HEK293 (cell line): Measurements from ENCODE around the gene ITPRIPL1.

ENCODE experiments used
- CTCF ChIA-PET: fragments of 350-600 bp; formaldehyde crosslinking; extraction: SDS; loops from one replicate; lab custom pipeline; 2021; ENCODE audit warnings: antibody characterized with exemption; lab: Yijun Ruan, JAX
- POLR2A ChIA-PET: fragments of 300-600 bp; formaldehyde crosslinking; extraction: SDS; loops from one replicate; lab custom pipeline; 2020; ENCODE audit warnings: antibody characterized with exemption, inconsistent platforms; lab: Yijun Ruan, JAX
- H3K27ac ChIP-seq: fragments of 200-500 bp; sonication (Bioruptor generic); 2 replicates; pipeline ENCODE4 v1.5.1; 2014; ENCODE audit warnings: low read depth, low read length, control low read depth, inconsistent platforms; ENCODE audit errors: extremely low read depth
- H3K36me3 ChIP-seq, 2 experiments: fragments of 200-500 bp in 1 of 2; sonication (Bioruptor generic) in 1 of 2; 1 replicate in 1 of 2; 2 replicates in 1 of 2; pipeline ENCODE4 v1.5.1; 2014 to 2017; ENCODE audit warnings: inconsistent platforms in 2 of 2, low read length in 2 of 2; ENCODE audit not compliant: control insufficient read depth in 2 of 2, insufficient read depth in 1 of 2
- H3K4me1 ChIP-seq: fragments of 200-500 bp; sonication (Bioruptor generic); 2 replicates; pipeline ENCODE4 v1.5.1; 2014; ENCODE audit warnings: mild to moderate bottlenecking, low read length, inconsistent platforms; ENCODE audit not compliant: control insufficient read depth, insufficient read depth
- H3K4me3 ChIP-seq: 2 replicates; pipeline ENCODE4 v1.5.1; 2011; ENCODE audit warnings: low read depth, mild to moderate bottlenecking, control low read depth, low read length, moderate library complexity
- H3K9me3 ChIP-seq: fragments of 200-500 bp; sonication (Bioruptor generic); 2 replicates; pipeline ENCODE4 v1.5.1; 2014; ENCODE audit warnings: low read depth, low read length, inconsistent platforms; ENCODE audit not compliant: control insufficient read depth, insufficient read depth
- BCL11B ChIP-seq: fragments of 450-650 bp; formaldehyde crosslinking; IDR thresholded peaks from 2 replicates; pipeline ENCODE4 v1.5.1; 2016; ENCODE audit warnings: low read depth, missing biosample characterization, missing genetic modification characterization
- HOXA7 ChIP-seq: sonication (generic); formaldehyde crosslinking; IDR thresholded peaks from 2 replicates; pipeline ENCODE4 v1.8.1; 2022; ENCODE audit warnings: missing genetic modification reagents, borderline replicate concordance
- KLF9 ChIP-seq: fragments of 450-650 bp; formaldehyde crosslinking; IDR thresholded peaks from 2 replicates; pipeline ENCODE4 v1.5.1; 2016; ENCODE audit warnings: missing biosample characterization, missing genetic modification characterization, low read depth
- SALL2 ChIP-seq: fragments of 450-650 bp; formaldehyde crosslinking; IDR thresholded peaks from 2 replicates; pipeline ENCODE4 v1.5.0; 2017; ENCODE audit warnings: missing biosample characterization, mild to moderate bottlenecking, missing genetic modification characterization, borderline replicate concordance
- ZBTB21 ChIP-seq: fragments of 450-650 bp; formaldehyde crosslinking; IDR thresholded peaks from 2 replicates; pipeline ENCODE4 v1.5.1; 2017; ENCODE audit warnings: missing biosample characterization, missing genetic modification characterization
- ZEB2 ChIP-seq: fragments of 450-650 bp; formaldehyde crosslinking; IDR thresholded peaks from 2 replicates; pipeline ENCODE4 v1.5.1; 2016; ENCODE audit warnings: missing biosample characterization, missing genetic modification characterization
- ZFP41 ChIP-seq: fragments of 450-650 bp; formaldehyde crosslinking; IDR thresholded peaks from 2 replicates; pipeline ENCODE4 v1.5.1; 2016; ENCODE audit warnings: missing biosample characterization, missing genetic modification characterization, borderline replicate concordance
- ZNF302 ChIP-seq: fragments of 450-650 bp; formaldehyde crosslinking; IDR thresholded peaks from 2 replicates; pipeline ENCODE4 v1.5.1; 2016; ENCODE audit warnings: missing biosample characterization, missing genetic modification characterization, low read depth
- ZNF341 ChIP-seq: fragments of 450-650 bp; formaldehyde crosslinking; IDR thresholded peaks from 2 replicates; pipeline ENCODE4; 2016; ENCODE audit warnings: low read depth, missing biosample characterization, missing genetic modification characterization
- ZNF350 ChIP-seq: fragments of 450-650 bp; formaldehyde crosslinking; IDR thresholded peaks from 2 replicates; pipeline ENCODE4 v1.5.0; 2017; ENCODE audit warnings: missing biosample characterization, mild to moderate bottlenecking, missing genetic modification characterization
- ZNF391 ChIP-seq: fragments of 450-650 bp; formaldehyde crosslinking; IDR thresholded peaks from 2 replicates; pipeline ENCODE4 v1.5.1; 2016; ENCODE audit warnings: low read depth, missing biosample characterization, missing genetic modification characterization, borderline replicate concordance
- ZNF555 ChIP-seq: fragments of 450-650 bp; formaldehyde crosslinking; conservative IDR thresholded peaks from 2 replicates; pipeline ENCODE4 v1.5.1; 2017; ENCODE audit warnings: missing biosample characterization, mild to moderate bottlenecking, missing genetic modification characterization, inconsistent platforms
- ZNF558 ChIP-seq: fragments of 450-650 bp; formaldehyde crosslinking; IDR thresholded peaks from 2 replicates; pipeline ENCODE4 v1.5.1; 2016; ENCODE audit warnings: missing biosample characterization, missing genetic modification characterization
- ZNF560 ChIP-seq: fragments of 450-650 bp; formaldehyde crosslinking; IDR thresholded peaks from 2 replicates; pipeline ENCODE4 v1.5.1; 2017; ENCODE audit warnings: missing biosample characterization, missing genetic modification characterization, borderline replicate concordance
- ZNF677 ChIP-seq: fragments of 450-650 bp; IDR thresholded peaks from 2 replicates; pipeline ENCODE4 v1.5.0; 2018; ENCODE audit warnings: missing biosample characterization, mild to moderate bottlenecking, missing genetic modification characterization, moderate library complexity
- ZNF707 ChIP-seq: fragments of 450-650 bp; formaldehyde crosslinking; IDR thresholded peaks from 2 replicates; pipeline ENCODE4 v1.5.1; 2016; ENCODE audit warnings: missing biosample characterization, missing genetic modification characterization
- ZNF837 ChIP-seq: fragments of 450-650 bp; formaldehyde crosslinking; IDR thresholded peaks from 2 replicates; pipeline ENCODE4 v1.5.1; 2016; ENCODE audit warnings: missing biosample characterization, missing genetic modification characterization
- ZSCAN23 ChIP-seq: fragments of 450-650 bp; formaldehyde crosslinking; IDR thresholded peaks from 2 replicates; pipeline ENCODE4 v1.5.1; 2016; ENCODE audit warnings: missing biosample characterization, missing genetic modification characterization
- TF ChIP-seq, protein P1 (sequence below): fragments of 450-650 bp; formaldehyde crosslinking; IDR thresholded peaks from 2 replicates; pipeline ENCODE4 v1.5.1; 2017; ENCODE audit warnings: missing biosample characterization, missing genetic modification characterization
- TF ChIP-seq, protein P2 (sequence below): fragments of 450-650 bp; formaldehyde crosslinking; conservative IDR thresholded peaks from 2 replicates; pipeline ENCODE4 v1.5.1; 2016; ENCODE audit warnings: low read depth, missing biosample characterization, missing genetic modification characterization
- TF ChIP-seq, protein P3 (sequence below): fragments of 450-650 bp; formaldehyde crosslinking; IDR thresholded peaks from 2 replicates; pipeline ENCODE4 v1.5.1; 2016; ENCODE audit warnings: missing biosample characterization, missing genetic modification characterization
- TF ChIP-seq, protein P4 (sequence below): fragments of 450-650 bp; formaldehyde crosslinking; IDR thresholded peaks from 2 replicates; pipeline ENCODE4 v1.5.1; 2017; ENCODE audit warnings: missing biosample characterization, missing genetic modification characterization

ITPRIPL1 gene

DNA sequence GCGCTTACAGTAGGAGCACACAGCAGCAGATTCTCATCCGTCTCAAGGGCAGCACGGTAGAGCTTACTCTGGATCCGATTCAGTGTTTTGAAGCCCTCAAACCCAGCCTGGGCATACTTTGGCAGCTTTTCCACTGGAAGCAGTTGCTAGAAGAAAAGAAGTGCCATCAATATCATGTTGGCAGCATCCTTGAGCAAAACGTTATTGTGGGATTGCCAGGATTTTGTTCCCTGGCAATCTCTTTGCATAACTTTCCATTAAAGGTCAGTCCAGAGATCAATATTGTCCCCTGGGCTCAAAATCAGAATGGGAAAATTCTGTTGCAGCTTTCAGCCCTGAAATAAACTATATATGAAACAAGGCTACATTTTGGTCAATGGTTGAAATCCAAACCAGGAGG lies 28.2 kb upstream of the ITPRIPL1 start:
- CTCF ChIA-PET = interaction anchor here (0.6 kb wide), 1 partner anchor 81 kb away, joined by 6 read pairs; no protein-coding TSS in a partner anchor
- Histone ChIP-seq H3K9me3 (no peaks in the 10 kb centered on the region), H3K36me3 (peaks cover 96 to 98% of the 10 kb centered on the region in 2 experiments), H3K27ac (no peak overlapping the region), H3K4me3 (no peak overlapping the region), H3K4me1 (no peaks in the 10 kb centered on the region)
- TF ChIP-seq ZNF341 (no peak), ZNF837 (tag by site-specific recombination) (no peak), ZEB2 (no peak), ZNF560 (no peak), ZNF677 (tag by site-specific recombination) (no peak), ZNF555 (tag by site-specific recombination) (no peak)
- TF ChIP-seq, protein P1, sequence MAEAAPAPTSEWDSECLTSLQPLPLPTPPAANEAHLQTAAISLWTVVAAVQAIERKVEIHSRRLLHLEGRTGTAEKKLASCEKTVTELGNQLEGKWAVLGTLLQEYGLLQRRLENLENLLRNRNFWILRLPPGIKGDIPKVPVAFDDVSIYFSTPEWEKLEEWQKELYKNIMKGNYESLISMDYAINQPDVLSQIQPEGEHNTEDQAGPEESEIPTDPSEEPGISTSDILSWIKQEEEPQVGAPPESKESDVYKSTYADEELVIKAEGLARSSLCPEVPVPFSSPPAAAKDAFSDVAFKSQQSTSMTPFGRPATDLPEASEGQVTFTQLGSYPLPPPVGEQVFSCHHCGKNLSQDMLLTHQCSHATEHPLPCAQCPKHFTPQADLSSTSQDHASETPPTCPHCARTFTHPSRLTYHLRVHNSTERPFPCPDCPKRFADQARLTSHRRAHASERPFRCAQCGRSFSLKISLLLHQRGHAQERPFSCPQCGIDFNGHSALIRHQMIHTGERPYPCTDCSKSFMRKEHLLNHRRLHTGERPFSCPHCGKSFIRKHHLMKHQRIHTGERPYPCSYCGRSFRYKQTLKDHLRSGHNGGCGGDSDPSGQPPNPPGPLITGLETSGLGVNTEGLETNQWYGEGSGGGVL (tag by site-specific recombination) = no peak
- TF ChIP-seq, protein P2, sequence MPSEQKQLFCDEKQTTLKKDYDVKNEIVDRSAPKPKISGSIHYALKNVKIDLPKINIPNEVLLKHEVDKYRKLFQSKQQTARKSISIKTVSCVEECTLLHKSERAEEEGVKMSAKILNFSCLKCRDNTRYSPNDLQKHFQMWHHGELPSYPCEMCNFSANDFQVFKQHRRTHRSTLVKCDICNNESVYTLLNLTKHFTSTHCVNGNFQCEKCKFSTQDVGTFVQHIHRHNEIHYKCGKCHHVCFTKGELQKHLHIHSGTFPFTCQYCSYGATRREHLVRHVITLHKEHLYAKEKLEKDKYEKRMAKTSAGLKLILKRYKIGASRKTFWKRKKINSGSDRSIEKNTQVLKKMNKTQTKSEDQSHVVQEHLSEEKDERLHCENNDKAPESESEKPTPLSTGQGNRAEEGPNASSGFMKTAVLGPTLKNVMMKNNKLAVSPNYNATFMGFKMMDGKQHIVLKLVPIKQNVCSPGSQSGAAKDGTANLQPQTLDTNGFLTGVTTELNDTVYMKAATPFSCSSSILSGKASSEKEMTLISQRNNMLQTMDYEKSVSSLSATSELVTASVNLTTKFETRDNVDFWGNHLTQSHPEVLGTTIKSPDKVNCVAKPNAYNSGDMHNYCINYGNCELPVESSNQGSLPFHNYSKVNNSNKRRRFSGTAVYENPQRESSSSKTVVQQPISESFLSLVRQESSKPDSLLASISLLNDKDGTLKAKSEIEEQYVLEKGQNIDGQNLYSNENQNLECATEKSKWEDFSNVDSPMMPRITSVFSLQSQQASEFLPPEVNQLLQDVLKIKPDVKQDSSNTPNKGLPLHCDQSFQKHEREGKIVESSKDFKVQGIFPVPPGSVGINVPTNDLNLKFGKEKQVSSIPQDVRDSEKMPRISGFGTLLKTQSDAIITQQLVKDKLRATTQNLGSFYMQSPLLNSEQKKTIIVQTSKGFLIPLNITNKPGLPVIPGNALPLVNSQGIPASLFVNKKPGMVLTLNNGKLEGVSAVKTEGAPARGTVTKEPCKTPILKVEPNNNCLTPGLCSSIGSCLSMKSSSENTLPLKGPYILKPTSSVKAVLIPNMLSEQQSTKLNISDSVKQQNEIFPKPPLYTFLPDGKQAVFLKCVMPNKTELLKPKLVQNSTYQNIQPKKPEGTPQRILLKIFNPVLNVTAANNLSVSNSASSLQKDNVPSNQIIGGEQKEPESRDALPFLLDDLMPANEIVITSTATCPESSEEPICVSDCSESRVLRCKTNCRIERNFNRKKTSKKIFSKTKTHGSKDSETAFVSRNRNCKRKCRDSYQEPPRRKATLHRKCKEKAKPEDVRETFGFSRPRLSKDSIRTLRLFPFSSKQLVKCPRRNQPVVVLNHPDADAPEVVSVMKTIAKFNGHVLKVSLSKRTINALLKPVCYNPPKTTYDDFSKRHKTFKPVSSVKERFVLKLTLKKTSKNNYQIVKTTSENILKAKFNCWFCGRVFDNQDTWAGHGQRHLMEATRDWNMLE = no peak
- TF ChIP-seq, protein P3, sequence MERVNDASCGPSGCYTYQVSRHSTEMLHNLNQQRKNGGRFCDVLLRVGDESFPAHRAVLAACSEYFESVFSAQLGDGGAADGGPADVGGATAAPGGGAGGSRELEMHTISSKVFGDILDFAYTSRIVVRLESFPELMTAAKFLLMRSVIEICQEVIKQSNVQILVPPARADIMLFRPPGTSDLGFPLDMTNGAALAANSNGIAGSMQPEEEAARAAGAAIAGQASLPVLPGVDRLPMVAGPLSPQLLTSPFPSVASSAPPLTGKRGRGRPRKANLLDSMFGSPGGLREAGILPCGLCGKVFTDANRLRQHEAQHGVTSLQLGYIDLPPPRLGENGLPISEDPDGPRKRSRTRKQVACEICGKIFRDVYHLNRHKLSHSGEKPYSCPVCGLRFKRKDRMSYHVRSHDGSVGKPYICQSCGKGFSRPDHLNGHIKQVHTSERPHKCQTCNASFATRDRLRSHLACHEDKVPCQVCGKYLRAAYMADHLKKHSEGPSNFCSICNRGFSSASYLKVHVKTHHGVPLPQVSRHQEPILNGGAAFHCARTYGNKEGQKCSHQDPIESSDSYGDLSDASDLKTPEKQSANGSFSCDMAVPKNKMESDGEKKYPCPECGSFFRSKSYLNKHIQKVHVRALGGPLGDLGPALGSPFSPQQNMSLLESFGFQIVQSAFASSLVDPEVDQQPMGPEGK (tag by site-specific recombination) = no peak
- POLR2A ChIA-PET = no interaction called here

DNA sequence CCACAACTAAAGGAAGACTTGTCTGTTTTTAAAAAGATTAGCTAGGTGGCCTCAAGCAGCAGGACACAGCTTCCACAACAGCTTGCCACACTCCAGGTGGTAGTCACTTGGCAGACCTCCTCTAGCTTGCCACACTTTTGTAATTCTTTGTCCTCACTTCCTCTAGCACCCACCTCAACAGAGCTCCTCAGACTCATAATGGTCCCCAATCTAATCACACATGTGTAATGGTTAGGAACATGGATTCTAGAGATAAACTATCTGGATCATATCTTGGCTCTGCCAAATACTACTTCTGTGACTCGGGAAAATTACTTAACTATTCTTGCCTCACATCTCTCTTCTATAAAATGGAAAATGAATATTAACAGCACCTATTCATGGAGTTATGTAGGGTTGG lies 23.3 kb upstream of the ITPRIPL1 start:
- Histone ChIP-seq H3K9me3 (no peaks in the 10 kb centered on the region), H3K36me3 (peaks cover 59 to 77% of the 10 kb centered on the region in 2 experiments), H3K4me1 (0 out of 2 replicates have a peak, but pooled peaks cover 2% of the 10 kb centered on the region), H3K27ac (no peak overlapping the region), H3K4me3 (no peak overlapping the region)
- TF ChIP-seq ZSCAN23 (tag by site-specific recombination) = no peak
- no peak for TF ChIP-seq ZNF350 (tag by site-specific recombination)
- no peak for TF ChIP-seq KLF9 (tag by site-specific recombination)
- TF ChIP-seq, protein P4, sequence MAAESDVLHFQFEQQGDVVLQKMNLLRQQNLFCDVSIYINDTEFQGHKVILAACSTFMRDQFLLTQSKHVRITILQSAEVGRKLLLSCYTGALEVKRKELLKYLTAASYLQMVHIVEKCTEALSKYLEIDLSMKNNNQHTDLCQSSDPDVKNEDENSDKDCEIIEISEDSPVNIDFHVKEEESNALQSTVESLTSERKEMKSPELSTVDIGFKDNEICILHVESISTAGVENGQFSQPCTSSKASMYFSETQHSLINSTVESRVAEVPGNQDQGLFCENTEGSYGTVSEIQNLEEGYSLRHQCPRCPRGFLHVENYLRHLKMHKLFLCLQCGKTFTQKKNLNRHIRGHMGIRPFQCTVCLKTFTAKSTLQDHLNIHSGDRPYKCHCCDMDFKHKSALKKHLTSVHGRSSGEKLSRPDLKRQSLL (tag by site-specific recombination) = no peak
- TF ChIP-seq ZBTB21 (tag by site-specific recombination) = no peak
- no peak for TF ChIP-seq HOXA7 (CRISPR knock-in tag)
- no peak for TF ChIP-seq ZNF558 (tag by site-specific recombination)
- no peak for TF ChIP-seq SALL2
- TF ChIP-seq BCL11B (tag by site-specific recombination) = no peak
- no peak for TF ChIP-seq ZNF391
- no peak for TF ChIP-seq ZFP41 (tag by site-specific recombination)
- TF ChIP-seq ZNF707 = no peak
- no peak for TF ChIP-seq ZNF302
- ChIA-PET CTCF (interaction anchor here (0.7 kb wide), 1 partner anchor 33 kb away, joined by 4 read pairs; no protein-coding TSS in a partner anchor), POLR2A (interaction anchor here (0.5 kb wide), 1 partner anchor 1711 kb away, joined by 5 read pairs; no protein-coding TSS in a partner anchor)
